CD4-positive, alpha-beta T cell (primary cell): ENCODE data around the gene HEATR9. TPM values are rescaled to one million over a fixed set of nuclear protein-coding genes. Genes with fewer than 3 reads are reported as not detected.

Experiments
- ATAC-seq: fragments of 200-7000 bp; cut with Tn5 transposase; one replicate; pipeline ENCODE4 v1.10.0; 2022; ENCODE audit warnings: mild to moderate bottlenecking; ENCODE audit not compliant: poor library complexity
- CTCF ChIA-PET: fragments of 350-600 bp; sonication (Branson Sonifier 250); formaldehyde crosslinking; loops from one replicate; lab custom pipeline; 2021; ENCODE audit warnings: antibody characterized with exemption, inconsistent platforms; lab: Charles Lee
- POLR2A ChIA-PET: fragments of 350-600 bp; sonication (Branson Sonifier 250); formaldehyde crosslinking; loops from one replicate; lab custom pipeline; 2021; ENCODE audit warnings: antibody characterized with exemption, inconsistent platforms; lab: Charles Lee
- DNase-seq, 14 experiments: peaks; one replicate each; pipeline ENCODE4 v3.0.0-alpha.2; 2013 to 2020; ENCODE audit warnings: mixed read lengths in 2 of 14
- H3K27ac ChIP-seq, 2 donors: one replicate each; pipeline versions ENCODE4 v1.5.1 to v1.7.0; 2013; ENCODE audit warnings: low read length in 2 of 2, low read depth in 1 of 2, mild to moderate bottlenecking in 1 of 2
- H3K27me3 ChIP-seq, 2 experiments: 1 replicate in 1 of 2; 2 replicates in 1 of 2; pipeline versions ENCODE4 v1.6.1 to v1.7.0; 2013; ENCODE audit warnings: low read length in 2 of 2, control low read depth in 1 of 2, mild to moderate bottlenecking in 1 of 2, moderate library complexity in 1 of 2; ENCODE audit not compliant: insufficient read depth in 2 of 2, control insufficient read depth in 1 of 2
- H3K36me3 ChIP-seq: one replicate; pipeline ENCODE4 v1.6.1; 2013; ENCODE audit warnings: low read length, control low read depth; ENCODE audit not compliant: insufficient read depth
- H3K4me1 ChIP-seq: one replicate; pipeline ENCODE4 v1.6.1; 2013; ENCODE audit warnings: low read length, control low read depth; ENCODE audit not compliant: insufficient read depth
- H3K4me3 ChIP-seq: one replicate; pipeline ENCODE4 v1.5.1; 2013; ENCODE audit warnings: mild to moderate bottlenecking, low read length, moderate library complexity
- H3K9me3 ChIP-seq, 2 experiments: 1 replicate in 1 of 2; 2 replicates in 1 of 2; pipeline versions ENCODE4 v1.6.1 to v1.7.0; 2013; ENCODE audit warnings: low read length in 2 of 2, mild to moderate bottlenecking in 2 of 2, control low read depth in 1 of 2, moderate library complexity in 1 of 2; ENCODE audit not compliant: control insufficient read depth in 1 of 2, insufficient read depth in 1 of 2
- H3K27ac Mint-ChIP-seq: one replicate; pipeline ENCODE4 v1.8.0; 2020; ENCODE audit warnings: mixed read lengths
- H3K27me3 Mint-ChIP-seq: one replicate; pipeline ENCODE4 v1.8.0; 2021; ENCODE audit warnings: mixed read lengths
- H3K36me3 Mint-ChIP-seq: one replicate; pipeline ENCODE4 v1.8.0; 2021; ENCODE audit warnings: low read depth, mixed read lengths
- H3K4me1 Mint-ChIP-seq: one replicate; pipeline ENCODE4 v1.8.0; 2021; ENCODE audit warnings: low read depth, mixed read lengths
- H3K4me3 Mint-ChIP-seq: one replicate; pipeline ENCODE4 v1.8.0; 2020; ENCODE audit warnings: mild to moderate bottlenecking, mixed read lengths
- H3K9me3 Mint-ChIP-seq: one replicate; pipeline ENCODE4 v1.8.0; 2020; ENCODE audit warnings: mixed read lengths
- intact Hi-C, 2 experiments: fragments of 100-400 bp; cut with DNase I in 1 of 2; cut with micrococcal nuclease in 1 of 2; formaldehyde crosslinking; loops; one replicate each; pipeline versions ENCODE4 v1.15.1 to v1.9.0; 2023 to 2025; cut with DNase I, micrococcal nuclease
- total RNA-seq, 174 experiments: library from RNA in 2 of 174; stranded (reverse) in 2 of 174; gene quantifications; one replicate each; pipeline ENCODE4 v1.2.3 and lab custom pipeline; 2021 to 2026
- TF ChIP-seq, protein P1 (sequence below): fragments of 200-600 bp; IDR thresholded peaks from one replicate; pipeline ENCODE4 v1.8.0; 2022; ENCODE audit warnings: antibody characterized with exemption, mild to moderate bottlenecking

HEATR9 gene
- total RNA-seq, 2 experiments from 2014 or later: 0.47 to 0.61 TPM

DNA sequence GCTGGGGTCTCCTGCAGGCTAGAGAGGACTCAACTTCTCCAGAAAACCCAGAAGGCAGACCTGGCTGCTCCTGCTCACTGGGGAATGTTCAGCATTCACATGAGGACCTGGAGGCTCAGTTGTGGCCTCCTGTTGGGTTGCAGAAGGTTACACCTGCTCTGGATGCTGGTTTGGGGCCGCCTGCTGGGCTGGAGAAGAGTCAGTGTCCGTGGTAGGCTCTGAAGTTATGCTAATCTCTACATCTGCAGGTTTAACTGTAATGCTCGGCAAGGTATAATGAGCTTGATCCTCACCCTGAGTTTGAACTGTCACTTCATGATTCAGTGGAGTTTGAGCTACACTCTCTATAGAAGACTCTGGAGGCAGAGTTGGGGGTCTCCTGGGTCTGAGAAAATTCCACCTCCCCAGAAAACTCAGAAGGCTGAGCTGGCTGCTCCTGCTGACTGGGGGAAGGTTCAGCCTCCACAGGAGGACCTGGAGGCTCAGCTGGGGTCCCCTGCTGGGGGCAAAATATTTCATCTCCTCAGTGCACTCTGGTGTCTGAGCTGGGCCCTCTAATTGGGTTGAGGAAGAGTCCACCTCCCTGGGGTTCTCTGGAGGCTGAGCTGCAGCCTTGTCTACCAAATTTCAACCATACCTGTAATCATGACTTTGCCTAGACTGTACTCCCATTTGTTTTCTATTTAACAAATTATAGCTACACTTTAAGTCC, 38.4 kb upstream of the HEATR9 start:
- ChIA-PET CTCF (no interaction called here), POLR2A (interaction anchor here (0.9 to 1.6 kb wide), 2 partner anchors 36 to 57 kb away, joined by 3 read pairs; no protein-coding TSS in a partner anchor)
- H3K27ac ChIP-seq: no peak overlapping the region
- H3K27me3 ChIP-seq: no peaks in the 10 kb centered on the region
- no peak overlapping the region for H3K4me3 Mint-ChIP-seq
- no peaks in the 10 kb centered on the region for H3K4me1 Mint-ChIP-seq
- peaks cover 15% of the 10 kb centered on the region for H3K4me1 ChIP-seq
- no peaks in the 10 kb centered on the region for H3K9me3 Mint-ChIP-seq
- no peaks in the 10 kb centered on the region for H3K36me3 ChIP-seq
- no peaks in the 10 kb centered on the region for H3K9me3 ChIP-seq
- no peak overlapping the region for H3K27ac Mint-ChIP-seq
- DNase-seq (peak in 3 of 14 experiments; percentile 15 to 47 (median 19)), ATAC-seq (no peak)
- H3K36me3 Mint-ChIP-seq: no peaks in the 10 kb centered on the region
- no peaks in the 10 kb centered on the region for H3K27me3 Mint-ChIP-seq
- intact Hi-C loops: no loop called here
- TF ChIP-seq, protein P1, sequence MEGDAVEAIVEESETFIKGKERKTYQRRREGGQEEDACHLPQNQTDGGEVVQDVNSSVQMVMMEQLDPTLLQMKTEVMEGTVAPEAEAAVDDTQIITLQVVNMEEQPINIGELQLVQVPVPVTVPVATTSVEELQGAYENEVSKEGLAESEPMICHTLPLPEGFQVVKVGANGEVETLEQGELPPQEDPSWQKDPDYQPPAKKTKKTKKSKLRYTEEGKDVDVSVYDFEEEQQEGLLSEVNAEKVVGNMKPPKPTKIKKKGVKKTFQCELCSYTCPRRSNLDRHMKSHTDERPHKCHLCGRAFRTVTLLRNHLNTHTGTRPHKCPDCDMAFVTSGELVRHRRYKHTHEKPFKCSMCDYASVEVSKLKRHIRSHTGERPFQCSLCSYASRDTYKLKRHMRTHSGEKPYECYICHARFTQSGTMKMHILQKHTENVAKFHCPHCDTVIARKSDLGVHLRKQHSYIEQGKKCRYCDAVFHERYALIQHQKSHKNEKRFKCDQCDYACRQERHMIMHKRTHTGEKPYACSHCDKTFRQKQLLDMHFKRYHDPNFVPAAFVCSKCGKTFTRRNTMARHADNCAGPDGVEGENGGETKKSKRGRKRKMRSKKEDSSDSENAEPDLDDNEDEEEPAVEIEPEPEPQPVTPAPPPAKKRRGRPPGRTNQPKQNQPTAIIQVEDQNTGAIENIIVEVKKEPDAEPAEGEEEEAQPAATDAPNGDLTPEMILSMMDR: no peak
- H3K4me3 ChIP-seq: no peak overlapping the region

DNA sequence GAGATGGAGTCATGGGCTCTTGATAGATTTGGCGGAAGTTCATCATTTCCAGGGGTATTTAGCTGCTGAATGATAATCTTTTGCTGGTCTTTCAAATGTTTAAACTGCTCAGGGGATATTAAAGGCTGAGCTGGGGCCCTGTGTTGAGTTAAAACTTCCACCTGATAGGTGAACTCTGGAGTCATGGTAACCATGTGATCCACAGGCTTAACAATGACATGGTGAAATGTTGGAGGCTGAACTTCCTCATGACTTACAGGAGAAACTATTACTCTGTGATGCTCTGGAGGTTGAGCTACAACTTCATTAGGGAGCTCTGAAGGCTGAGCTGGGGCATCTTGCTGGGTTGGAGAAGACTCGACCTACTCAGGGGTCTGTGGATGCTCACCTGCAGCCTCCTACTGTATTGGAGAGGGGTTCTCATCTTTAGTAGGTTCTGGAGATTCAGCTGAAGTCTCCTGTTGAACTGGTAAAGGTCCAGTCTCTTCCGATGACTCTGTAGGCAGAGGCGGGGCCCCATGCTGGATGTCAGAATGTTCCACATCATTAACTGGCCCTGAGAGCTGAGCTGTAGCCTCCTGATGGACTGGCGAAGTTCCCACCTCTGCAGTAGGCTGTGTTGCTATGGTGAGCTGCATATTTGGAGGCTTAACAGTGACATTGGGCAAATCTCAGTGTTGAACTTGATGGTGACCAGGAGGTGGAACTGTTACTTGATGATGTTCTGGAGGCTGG, 37.7 kb upstream of the HEATR9 start:
- H3K36me3 ChIP-seq: no peaks in the 10 kb centered on the region
- POLR2A ChIA-PET: interaction anchor here (0.9 to 1.6 kb wide), 2 partner anchors 35 to 57 kb away, joined by 3 read pairs; no protein-coding TSS in a partner anchor
- H3K27me3 Mint-ChIP-seq: no peaks in the 10 kb centered on the region
- no peak overlapping the region for H3K27ac Mint-ChIP-seq
- TF ChIP-seq, protein P1: no peak
- peaks cover 21% of the 10 kb centered on the region for H3K4me1 ChIP-seq
- H3K4me1 Mint-ChIP-seq: no peaks in the 10 kb centered on the region
- H3K9me3 Mint-ChIP-seq: no peaks in the 10 kb centered on the region
- DNase-seq (no peak), ATAC-seq (no peak)
- no peak overlapping the region for H3K4me3 ChIP-seq
- H3K27me3 ChIP-seq: no peaks in the 10 kb centered on the region
- H3K9me3 ChIP-seq: no peaks in the 10 kb centered on the region
- no peak overlapping the region for H3K27ac ChIP-seq
- CTCF ChIA-PET: no interaction called here
- intact Hi-C loops: no loop called here
- H3K36me3 Mint-ChIP-seq: no peaks in the 10 kb centered on the region
- no peak overlapping the region for H3K4me3 Mint-ChIP-seq

DNA sequence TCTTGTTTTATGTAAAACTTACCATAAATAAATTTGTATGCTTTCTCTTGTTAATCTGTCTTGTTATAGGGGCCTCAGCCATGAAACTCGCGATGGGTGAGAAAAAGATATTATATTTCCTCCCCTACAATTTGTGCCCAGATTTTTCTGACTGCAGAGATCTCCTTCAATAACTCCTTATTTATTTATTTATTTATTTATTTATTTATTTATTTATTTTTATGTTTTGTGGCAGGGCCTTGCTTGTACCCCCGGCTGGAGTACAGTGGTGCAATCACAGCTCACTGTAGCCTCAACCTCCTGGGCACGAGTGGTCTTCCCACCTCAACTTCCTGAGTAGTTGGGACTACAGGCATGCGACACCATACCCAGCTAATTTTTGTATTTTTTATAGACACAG, 34.8 kb upstream of the HEATR9 start:
- intact Hi-C loops: no loop called here
- ATAC-seq: no peak
- Mint-ChIP-seq H3K4me1 (peaks cover 15% of the 10 kb centered on the region), H3K36me3 (no peaks in the 10 kb centered on the region), H3K27me3 (no peaks in the 10 kb centered on the region), H3K27ac (no peak overlapping the region), H3K9me3 (no peaks in the 10 kb centered on the region), H3K4me3 (no peak overlapping the region)
- Histone ChIP-seq H3K4me3 (no peak overlapping the region), H3K4me1 (peaks cover 44% of the 10 kb centered on the region), H3K9me3 (no peaks in the 10 kb centered on the region), H3K36me3 (no peaks in the 10 kb centered on the region), H3K27ac (no peak overlapping the region), H3K27me3 (no peaks in the 10 kb centered on the region)
- CTCF ChIA-PET: no interaction called here
- TF ChIP-seq, protein P1: no peak
- POLR2A ChIA-PET: no interaction called here
- DNase-seq: no peak
